Measurements from ENCODE around the gene ZNF740.

DNA sequence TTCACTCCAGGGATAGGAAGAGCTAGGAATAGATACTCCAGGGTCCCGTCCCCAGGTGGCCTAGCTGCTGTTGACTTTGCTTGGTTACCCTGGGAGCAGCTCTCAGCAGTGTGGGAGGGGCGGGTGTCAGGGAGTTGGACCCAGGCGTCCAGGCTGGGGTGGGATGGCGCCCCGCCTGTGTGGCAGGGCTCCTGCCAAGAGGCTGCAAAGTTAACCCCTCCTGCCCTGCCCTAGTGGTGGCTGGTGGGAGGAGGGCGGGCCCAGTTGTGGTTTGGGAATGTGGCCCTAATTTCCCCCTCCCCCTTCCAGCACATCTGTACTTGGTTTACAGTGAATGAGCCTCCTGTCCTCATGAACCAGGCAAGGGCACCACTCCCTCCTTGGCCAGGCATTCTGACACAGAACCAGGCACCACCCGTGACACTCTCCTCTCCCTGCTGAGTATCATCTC, 53.2 kb downstream of the ZNF740 start:
- no peak for TF ChIP-seq ZNF324 (tag by site-specific recombination; IDR thresholded peaks at IDR 0.05)
- TF ChIP-seq, protein P1, sequence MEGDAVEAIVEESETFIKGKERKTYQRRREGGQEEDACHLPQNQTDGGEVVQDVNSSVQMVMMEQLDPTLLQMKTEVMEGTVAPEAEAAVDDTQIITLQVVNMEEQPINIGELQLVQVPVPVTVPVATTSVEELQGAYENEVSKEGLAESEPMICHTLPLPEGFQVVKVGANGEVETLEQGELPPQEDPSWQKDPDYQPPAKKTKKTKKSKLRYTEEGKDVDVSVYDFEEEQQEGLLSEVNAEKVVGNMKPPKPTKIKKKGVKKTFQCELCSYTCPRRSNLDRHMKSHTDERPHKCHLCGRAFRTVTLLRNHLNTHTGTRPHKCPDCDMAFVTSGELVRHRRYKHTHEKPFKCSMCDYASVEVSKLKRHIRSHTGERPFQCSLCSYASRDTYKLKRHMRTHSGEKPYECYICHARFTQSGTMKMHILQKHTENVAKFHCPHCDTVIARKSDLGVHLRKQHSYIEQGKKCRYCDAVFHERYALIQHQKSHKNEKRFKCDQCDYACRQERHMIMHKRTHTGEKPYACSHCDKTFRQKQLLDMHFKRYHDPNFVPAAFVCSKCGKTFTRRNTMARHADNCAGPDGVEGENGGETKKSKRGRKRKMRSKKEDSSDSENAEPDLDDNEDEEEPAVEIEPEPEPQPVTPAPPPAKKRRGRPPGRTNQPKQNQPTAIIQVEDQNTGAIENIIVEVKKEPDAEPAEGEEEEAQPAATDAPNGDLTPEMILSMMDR (tag by site-specific recombination; IDR thresholded peaks at IDR 0.05), result no peak
- TF ChIP-seq ZNF138 (tag by site-specific recombination; IDR thresholded peaks at IDR 0.05; ENCODE audit: borderline replicate concordance), result no peak
- TF ChIP-seq, protein P2, sequence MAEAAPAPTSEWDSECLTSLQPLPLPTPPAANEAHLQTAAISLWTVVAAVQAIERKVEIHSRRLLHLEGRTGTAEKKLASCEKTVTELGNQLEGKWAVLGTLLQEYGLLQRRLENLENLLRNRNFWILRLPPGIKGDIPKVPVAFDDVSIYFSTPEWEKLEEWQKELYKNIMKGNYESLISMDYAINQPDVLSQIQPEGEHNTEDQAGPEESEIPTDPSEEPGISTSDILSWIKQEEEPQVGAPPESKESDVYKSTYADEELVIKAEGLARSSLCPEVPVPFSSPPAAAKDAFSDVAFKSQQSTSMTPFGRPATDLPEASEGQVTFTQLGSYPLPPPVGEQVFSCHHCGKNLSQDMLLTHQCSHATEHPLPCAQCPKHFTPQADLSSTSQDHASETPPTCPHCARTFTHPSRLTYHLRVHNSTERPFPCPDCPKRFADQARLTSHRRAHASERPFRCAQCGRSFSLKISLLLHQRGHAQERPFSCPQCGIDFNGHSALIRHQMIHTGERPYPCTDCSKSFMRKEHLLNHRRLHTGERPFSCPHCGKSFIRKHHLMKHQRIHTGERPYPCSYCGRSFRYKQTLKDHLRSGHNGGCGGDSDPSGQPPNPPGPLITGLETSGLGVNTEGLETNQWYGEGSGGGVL (tag by site-specific recombination; IDR thresholded peaks at IDR 0.05), result no peak
- TF ChIP-seq, protein P3, sequence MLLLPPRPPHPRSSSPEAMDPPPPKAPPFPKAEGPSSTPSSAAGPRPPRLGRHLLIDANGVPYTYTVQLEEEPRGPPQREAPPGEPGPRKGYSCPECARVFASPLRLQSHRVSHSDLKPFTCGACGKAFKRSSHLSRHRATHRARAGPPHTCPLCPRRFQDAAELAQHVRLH (tag by site-specific recombination; IDR thresholded peaks at IDR 0.05), result no peak
- no peak for TF ChIP-seq ZNF514 (tag by site-specific recombination; IDR thresholded peaks at IDR 0.05)
- TF ChIP-seq ZNF544 (tag by site-specific recombination; IDR thresholded peaks at IDR 0.05), result no peak
- no peak for TF ChIP-seq ZNF24 (tag by site-specific recombination; IDR thresholded peaks at IDR 0.05)
- no peak for TF ChIP-seq ZNF274 (IDR thresholded peaks at IDR 0.05; ENCODE audit: low read length)
- TF ChIP-seq ZNF274 (tag by site-specific recombination; IDR thresholded peaks at IDR 0.05; ENCODE audit: borderline replicate concordance), result no peak
- no peak for TF ChIP-seq SCRT2 (tag by site-specific recombination; IDR thresholded peaks at IDR 0.05)
- TF ChIP-seq, protein P4, sequence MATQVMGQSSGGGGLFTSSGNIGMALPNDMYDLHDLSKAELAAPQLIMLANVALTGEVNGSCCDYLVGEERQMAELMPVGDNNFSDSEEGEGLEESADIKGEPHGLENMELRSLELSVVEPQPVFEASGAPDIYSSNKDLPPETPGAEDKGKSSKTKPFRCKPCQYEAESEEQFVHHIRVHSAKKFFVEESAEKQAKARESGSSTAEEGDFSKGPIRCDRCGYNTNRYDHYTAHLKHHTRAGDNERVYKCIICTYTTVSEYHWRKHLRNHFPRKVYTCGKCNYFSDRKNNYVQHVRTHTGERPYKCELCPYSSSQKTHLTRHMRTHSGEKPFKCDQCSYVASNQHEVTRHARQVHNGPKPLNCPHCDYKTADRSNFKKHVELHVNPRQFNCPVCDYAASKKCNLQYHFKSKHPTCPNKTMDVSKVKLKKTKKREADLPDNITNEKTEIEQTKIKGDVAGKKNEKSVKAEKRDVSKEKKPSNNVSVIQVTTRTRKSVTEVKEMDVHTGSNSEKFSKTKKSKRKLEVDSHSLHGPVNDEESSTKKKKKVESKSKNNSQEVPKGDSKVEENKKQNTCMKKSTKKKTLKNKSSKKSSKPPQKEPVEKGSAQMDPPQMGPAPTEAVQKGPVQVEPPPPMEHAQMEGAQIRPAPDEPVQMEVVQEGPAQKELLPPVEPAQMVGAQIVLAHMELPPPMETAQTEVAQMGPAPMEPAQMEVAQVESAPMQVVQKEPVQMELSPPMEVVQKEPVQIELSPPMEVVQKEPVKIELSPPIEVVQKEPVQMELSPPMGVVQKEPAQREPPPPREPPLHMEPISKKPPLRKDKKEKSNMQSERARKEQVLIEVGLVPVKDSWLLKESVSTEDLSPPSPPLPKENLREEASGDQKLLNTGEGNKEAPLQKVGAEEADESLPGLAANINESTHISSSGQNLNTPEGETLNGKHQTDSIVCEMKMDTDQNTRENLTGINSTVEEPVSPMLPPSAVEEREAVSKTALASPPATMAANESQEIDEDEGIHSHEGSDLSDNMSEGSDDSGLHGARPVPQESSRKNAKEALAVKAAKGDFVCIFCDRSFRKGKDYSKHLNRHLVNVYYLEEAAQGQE (tag by site-specific recombination; IDR thresholded peaks at IDR 0.05), result no peak
- TF ChIP-seq ZNF211 (tag by site-specific recombination; IDR thresholded peaks at IDR 0.05; ENCODE audit: low read depth), result no peak
- no peak for TF ChIP-seq ZBTB1 (tag by site-specific recombination; IDR thresholded peaks at IDR 0.05)
